Neural progenitor cell (in vitro differentiated cells): ENCODE results near the gene COMMD7.

ENCODE experiments used
- EZH2 ChIP-seq: fragments of 200-600 bp; sonication (generic); IDR thresholded peaks from 2 replicates; pipeline ENCODE4 v1.6.1; 2017; ENCODE audit warnings: antibody characterized with exemption, mild to moderate bottlenecking, moderate library complexity
- TF ChIP-seq, protein P1 (sequence below): fragments of 200-600 bp; sonication (generic); IDR thresholded peaks from 2 replicates; pipeline ENCODE4 v1.5.1; 2017; ENCODE audit warnings: antibody characterized with exemption, mild to moderate bottlenecking

DNA sequence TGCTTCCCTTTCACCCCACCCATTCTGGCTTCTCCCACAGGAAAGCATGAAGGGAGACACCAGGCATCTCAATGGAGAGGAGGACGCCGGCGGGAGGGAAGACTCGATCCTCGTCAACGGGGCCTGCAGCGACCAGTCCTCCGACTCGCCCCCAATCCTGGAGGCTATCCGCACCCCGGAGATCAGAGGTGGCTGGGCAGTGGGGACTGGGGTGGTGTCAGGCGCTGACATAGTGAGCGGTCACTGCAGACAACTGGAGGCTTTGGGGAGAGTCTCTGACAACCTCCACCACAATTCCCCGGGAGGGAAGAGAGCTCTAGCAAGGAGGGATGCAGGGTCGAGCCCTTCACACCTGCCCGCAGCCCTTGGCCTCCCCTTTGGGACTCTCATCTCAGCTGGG, 37.0 kb upstream of the COMMD7 start:
- TF ChIP-seq, protein P1, sequence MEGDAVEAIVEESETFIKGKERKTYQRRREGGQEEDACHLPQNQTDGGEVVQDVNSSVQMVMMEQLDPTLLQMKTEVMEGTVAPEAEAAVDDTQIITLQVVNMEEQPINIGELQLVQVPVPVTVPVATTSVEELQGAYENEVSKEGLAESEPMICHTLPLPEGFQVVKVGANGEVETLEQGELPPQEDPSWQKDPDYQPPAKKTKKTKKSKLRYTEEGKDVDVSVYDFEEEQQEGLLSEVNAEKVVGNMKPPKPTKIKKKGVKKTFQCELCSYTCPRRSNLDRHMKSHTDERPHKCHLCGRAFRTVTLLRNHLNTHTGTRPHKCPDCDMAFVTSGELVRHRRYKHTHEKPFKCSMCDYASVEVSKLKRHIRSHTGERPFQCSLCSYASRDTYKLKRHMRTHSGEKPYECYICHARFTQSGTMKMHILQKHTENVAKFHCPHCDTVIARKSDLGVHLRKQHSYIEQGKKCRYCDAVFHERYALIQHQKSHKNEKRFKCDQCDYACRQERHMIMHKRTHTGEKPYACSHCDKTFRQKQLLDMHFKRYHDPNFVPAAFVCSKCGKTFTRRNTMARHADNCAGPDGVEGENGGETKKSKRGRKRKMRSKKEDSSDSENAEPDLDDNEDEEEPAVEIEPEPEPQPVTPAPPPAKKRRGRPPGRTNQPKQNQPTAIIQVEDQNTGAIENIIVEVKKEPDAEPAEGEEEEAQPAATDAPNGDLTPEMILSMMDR = no peak
- TF ChIP-seq EZH2 = no peak
